ENCODE data around the gene PLXNA2. TPM values are rescaled to one million over a fixed set of nuclear protein-coding genes. Genes with fewer than 3 reads are reported as not detected.
A peak's percentile ranks its signal among the peaks of the same experiment; 100 is the strongest.

The PLXNA2 gene
- total RNA-seq, 1 experiment from 2014 or later = 10.2 TPM

- Histone ChIP-seq H4K20me1 (ENCODE audit: insufficient read depth) (no peaks in the 10 kb centered on the region), H3K4me2 (no peak overlapping the region), H3K79me2 (ENCODE audit: low read depth) (no peaks in the 10 kb centered on the region), H3K9me3 (ENCODE audit: insufficient read depth, low read depth) (no peaks in the 10 kb centered on the region), H3K4me3 (no peak overlapping the region), H3K27me3 (ENCODE audit: insufficient read depth, low read depth) (no peaks in the 10 kb centered on the region), H3K36me3 (ENCODE audit: low read depth) (no peaks in the 10 kb centered on the region), H3K9me2 (ENCODE audit: insufficient read depth) (no peaks in the 10 kb centered on the region), H2AFZ (no peak overlapping the region), H3K27ac (no peak overlapping the region), H3K4me1 (replicated peaks; ENCODE audit: insufficient read depth) (peaks cover 10% of the 10 kb centered on the region), H3F3A (ENCODE audit: insufficient read depth, low read depth) (no peaks in the 10 kb centered on the region)
- BruUV-seq (replicated peaks) = no TSS peak
- DNase-seq = no peak
- no peak for TF ChIP-seq EZH2 (IDR thresholded peaks at IDR 0.05; ENCODE audit: low read depth)
- TF ChIP-seq CTCF (conservative IDR thresholded peaks at IDR 0.05) = no peak
- intact Hi-C loops (cut with micrococcal nuclease; ENCODE audit: unreplicated experiment) = no loop called here
- POLR2A ChIA-PET (ENCODE audit: unreplicated experiment) = no interaction called here
- CTCF ChIA-PET = no interaction called here
Measured at GRCh38 chr1:208141610-208142192, 102.5 kb downstream of the PLXNA2 start.

DNA sequence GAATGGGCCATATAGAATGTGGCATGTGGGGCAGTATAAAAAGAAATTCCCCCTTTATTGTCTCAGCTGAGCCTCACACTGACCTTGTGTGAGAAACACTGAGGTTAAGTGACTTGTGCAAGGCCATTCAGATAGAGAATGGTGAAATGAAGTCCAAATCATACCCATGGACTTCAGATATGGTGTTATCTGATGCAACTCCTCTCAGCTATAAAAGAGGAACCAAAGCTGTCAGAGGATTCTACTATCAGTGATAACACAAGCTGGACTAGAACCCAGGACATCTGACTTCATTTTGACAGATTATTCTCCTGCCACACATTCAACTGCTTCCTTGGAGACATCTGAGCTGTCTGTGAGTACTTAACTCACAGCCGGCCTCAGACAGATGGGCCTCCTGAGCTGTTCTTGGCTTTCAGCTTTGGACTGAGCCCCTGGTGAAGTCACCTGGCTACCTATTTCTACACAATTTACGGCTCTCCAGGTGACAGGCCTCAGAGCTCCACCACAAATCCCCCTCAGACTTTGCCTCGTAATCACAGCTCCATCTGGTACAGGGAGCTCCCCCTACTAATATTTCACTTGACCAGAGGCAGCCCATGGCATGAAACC lies 104.6 kb downstream of the PLXNA2 start:
- Histone ChIP-seq H3K4me3 (no peak overlapping the region), H3K79me2 (ENCODE audit: low read depth) (no peaks in the 10 kb centered on the region), H3K4me1 (replicated peaks; ENCODE audit: insufficient read depth) (peaks cover 23% of the 10 kb centered on the region), H3K9me2 (ENCODE audit: insufficient read depth) (no peaks in the 10 kb centered on the region), H3K36me3 (ENCODE audit: low read depth) (no peaks in the 10 kb centered on the region), H2AFZ (no peak overlapping the region), H3F3A (ENCODE audit: insufficient read depth, low read depth) (no peaks in the 10 kb centered on the region), H4K20me1 (ENCODE audit: insufficient read depth) (no peaks in the 10 kb centered on the region), H3K4me2 (no peak overlapping the region), H3K9me3 (ENCODE audit: insufficient read depth, low read depth) (no peaks in the 10 kb centered on the region), H3K27me3 (ENCODE audit: insufficient read depth, low read depth) (no peaks in the 10 kb centered on the region), H3K27ac (no peak overlapping the region)
- CTCF ChIA-PET = interaction anchor here (0.5 to 0.7 kb wide), 2 partner anchors 12 to 49 kb away, joined by 3 to 5 read pairs; no protein-coding TSS in a partner anchor
- POLR2A ChIA-PET (ENCODE audit: unreplicated experiment) = no interaction called here
- intact Hi-C loops (cut with micrococcal nuclease; ENCODE audit: unreplicated experiment) = no loop called here
- no peak for TF ChIP-seq EZH2 (IDR thresholded peaks at IDR 0.05; ENCODE audit: low read depth)
- DNase-seq = no peak
- BruUV-seq (replicated peaks) = no TSS peak

GRCh38 chr1:208137193-208137592 lies 107.0 kb downstream of the PLXNA2 start:
- Histone ChIP-seq H3K4me3 (no peak overlapping the region), H3K79me2 (ENCODE audit: low read depth) (no peaks in the 10 kb centered on the region), H2AFZ (no peak overlapping the region), H3K27me3 (ENCODE audit: insufficient read depth, low read depth) (no peaks in the 10 kb centered on the region), H4K20me1 (ENCODE audit: insufficient read depth) (no peaks in the 10 kb centered on the region), H3K4me2 (no peak overlapping the region), H3K36me3 (ENCODE audit: low read depth) (no peaks in the 10 kb centered on the region), H3F3A (ENCODE audit: insufficient read depth, low read depth) (peaks cover 8% of the 10 kb centered on the region; the same call in 1 of the 2 replicates), H3K9me3 (ENCODE audit: insufficient read depth, low read depth) (no peaks in the 10 kb centered on the region), H3K27ac (no peak overlapping the region), H3K4me1 (replicated peaks; ENCODE audit: insufficient read depth) (peaks cover 39% of the 10 kb centered on the region), H3K9me2 (ENCODE audit: insufficient read depth) (no peaks in the 10 kb centered on the region)
- intact Hi-C loops (cut with micrococcal nuclease; ENCODE audit: unreplicated experiment) = loop anchor here (1.0 kb wide), 1 partner anchor 108 kb away; no protein-coding TSS in a partner anchor
- CTCF ChIA-PET = no interaction called here
- no peak for TF ChIP-seq CTCF (conservative IDR thresholded peaks at IDR 0.05)
- TF ChIP-seq EZH2 (IDR thresholded peaks at IDR 0.05; ENCODE audit: low read depth) = no peak
- BruUV-seq (replicated peaks) = no TSS peak
- POLR2A ChIA-PET (ENCODE audit: unreplicated experiment) = no interaction called here
- peak; percentile 14 to 48 for DNase-seq

Data from PC-9 (cell line).